Measurements from ENCODE around the gene MKRN2OS.

The MKRN2OS gene, protein sequence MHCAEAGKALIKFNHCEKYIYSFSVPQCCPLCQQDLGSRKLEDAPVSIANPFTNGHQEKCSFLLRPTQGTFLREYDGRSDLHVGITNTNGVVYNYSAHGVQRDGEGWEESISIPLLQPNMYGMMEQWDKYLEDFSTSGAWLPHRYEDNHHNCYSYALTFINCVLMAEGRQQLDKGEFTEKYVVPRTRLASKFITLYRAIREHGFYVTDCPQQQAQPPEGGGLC

DNA sequence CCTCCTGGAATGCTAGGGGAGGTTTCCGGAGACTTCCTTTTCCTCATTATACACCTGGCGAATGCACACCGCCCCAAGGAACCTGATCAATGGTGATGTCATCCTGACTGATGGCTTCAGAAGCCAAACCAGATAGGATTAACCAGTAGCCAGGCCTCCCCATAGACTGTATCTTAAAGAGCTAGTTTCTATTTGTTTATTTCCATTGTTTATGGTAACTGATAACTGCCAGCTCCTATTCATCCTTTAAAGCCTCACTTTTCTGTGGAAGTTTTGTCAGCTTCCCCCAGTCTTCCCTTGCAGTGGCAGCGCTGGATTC lies at the start of gene MKRN2OS:
Gene MKRN2OS (minus strand): TSS at position 27 of the 319 bp plus-strand sequence. CDS start 35 bp downstream, outside the sequence.
- Histone ChIP-seq H3K4me3 (ENCODE audit: low read length) (no peak within 1 kb of the TSS), H3K4me1 (ENCODE audit: low read length) (peaks cover 15% of the 10 kb centered on the region), H3K36me3 (replicated peaks; ENCODE audit: insufficient read depth, low read length) (no peaks in the 10 kb centered on the region; the same call in 1 of the 2 replicates), H3K27me3 (replicated peaks; ENCODE audit: insufficient read depth, low read length) (no peaks in the 10 kb centered on the region), H3K79me2 (ENCODE audit: low read length) (no peaks in the 10 kb centered on the region), H2AFZ (ENCODE audit: low read length) (no peak within 1 kb of the TSS), H3K9ac (ENCODE audit: low read length) (no peak within 1 kb of the TSS), H3K27ac (ENCODE audit: low read length) (no peak within 1 kb of the TSS), H3K9me3 (replicated peaks; ENCODE audit: insufficient read depth, low read length) (no peaks in the 10 kb centered on the region), H3F3A (ENCODE audit: insufficient read depth, low read length) (peaks cover 7% of the 10 kb centered on the region), H4K20me1 (ENCODE audit: insufficient read depth, low read length) (no peaks in the 10 kb centered on the region), H3K4me2 (ENCODE audit: low read depth, low read length) (no peak within 1 kb of the TSS), H3K9me2 (replicated peaks; ENCODE audit: insufficient read depth, low read length) (no peaks in the 10 kb centered on the region)
- TF ChIP-seq EZH2 (optimal IDR thresholded peaks at IDR 0.05; ENCODE audit: low read depth, low read length), result no peak
- TF ChIP-seq EZH2phosphoT487 (IDR thresholded peaks at IDR 0.05; ENCODE audit: low read length), result no peak
- TF ChIP-seq, protein P1, sequence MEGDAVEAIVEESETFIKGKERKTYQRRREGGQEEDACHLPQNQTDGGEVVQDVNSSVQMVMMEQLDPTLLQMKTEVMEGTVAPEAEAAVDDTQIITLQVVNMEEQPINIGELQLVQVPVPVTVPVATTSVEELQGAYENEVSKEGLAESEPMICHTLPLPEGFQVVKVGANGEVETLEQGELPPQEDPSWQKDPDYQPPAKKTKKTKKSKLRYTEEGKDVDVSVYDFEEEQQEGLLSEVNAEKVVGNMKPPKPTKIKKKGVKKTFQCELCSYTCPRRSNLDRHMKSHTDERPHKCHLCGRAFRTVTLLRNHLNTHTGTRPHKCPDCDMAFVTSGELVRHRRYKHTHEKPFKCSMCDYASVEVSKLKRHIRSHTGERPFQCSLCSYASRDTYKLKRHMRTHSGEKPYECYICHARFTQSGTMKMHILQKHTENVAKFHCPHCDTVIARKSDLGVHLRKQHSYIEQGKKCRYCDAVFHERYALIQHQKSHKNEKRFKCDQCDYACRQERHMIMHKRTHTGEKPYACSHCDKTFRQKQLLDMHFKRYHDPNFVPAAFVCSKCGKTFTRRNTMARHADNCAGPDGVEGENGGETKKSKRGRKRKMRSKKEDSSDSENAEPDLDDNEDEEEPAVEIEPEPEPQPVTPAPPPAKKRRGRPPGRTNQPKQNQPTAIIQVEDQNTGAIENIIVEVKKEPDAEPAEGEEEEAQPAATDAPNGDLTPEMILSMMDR (IDR thresholded peaks at IDR 0.05; ENCODE audit: low read length), result no peak
- DNase-seq, result no peak

DNA sequence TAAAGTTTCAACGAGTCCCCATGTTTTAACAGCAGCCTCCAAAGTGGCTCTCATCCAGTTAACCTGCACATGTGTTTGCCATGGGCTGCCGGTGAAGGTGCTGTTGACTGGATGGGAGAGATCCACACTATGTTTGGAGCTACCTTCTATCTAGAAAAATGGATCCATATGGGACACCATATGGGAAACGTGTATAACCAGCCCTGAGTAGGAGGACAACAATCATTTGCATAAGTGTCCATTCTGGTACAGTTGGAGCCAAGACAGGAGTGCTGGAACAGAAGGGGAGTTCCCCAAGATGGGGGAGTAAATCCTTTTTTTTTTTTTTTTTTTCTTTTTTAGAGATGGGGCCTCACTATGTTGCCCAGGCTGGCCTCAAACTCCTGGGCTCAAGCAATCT lies 48.2 kb upstream of the MKRN2OS start:
- Histone ChIP-seq H2AFZ (ENCODE audit: low read length) (no peak overlapping the region), H3K27me3 (replicated peaks; ENCODE audit: insufficient read depth, low read length) (no peaks in the 10 kb centered on the region), H3K36me3 (replicated peaks; ENCODE audit: insufficient read depth, low read length) (peaks cover 3% of the 10 kb centered on the region; the same call in 1 of the 2 replicates), H3K9ac (ENCODE audit: low read length) (no peak overlapping the region), H3K4me2 (ENCODE audit: low read depth, low read length) (no peak overlapping the region), H3K4me1 (ENCODE audit: low read length) (no peaks in the 10 kb centered on the region), H3F3A (ENCODE audit: insufficient read depth, low read length) (no peaks in the 10 kb centered on the region), H4K20me1 (ENCODE audit: insufficient read depth, low read length) (no peaks in the 10 kb centered on the region), H3K9me3 (replicated peaks; ENCODE audit: insufficient read depth, low read length) (no peaks in the 10 kb centered on the region), H3K79me2 (ENCODE audit: low read length) (peaks cover 25% of the 10 kb centered on the region; the same call in 1 of the 2 replicates), H3K9me2 (replicated peaks; ENCODE audit: insufficient read depth, low read length) (no peaks in the 10 kb centered on the region), H3K27ac (ENCODE audit: low read length) (no peak overlapping the region), H3K4me3 (ENCODE audit: low read length) (no peak overlapping the region)
- no peak for DNase-seq
- TF ChIP-seq EZH2 (optimal IDR thresholded peaks at IDR 0.05; ENCODE audit: low read depth, low read length) (no peak), EZH2phosphoT487 (IDR thresholded peaks at IDR 0.05; ENCODE audit: low read length) (no peak)
- TF ChIP-seq, protein P1 (IDR thresholded peaks at IDR 0.05; ENCODE audit: low read length), result no peak

DNA sequence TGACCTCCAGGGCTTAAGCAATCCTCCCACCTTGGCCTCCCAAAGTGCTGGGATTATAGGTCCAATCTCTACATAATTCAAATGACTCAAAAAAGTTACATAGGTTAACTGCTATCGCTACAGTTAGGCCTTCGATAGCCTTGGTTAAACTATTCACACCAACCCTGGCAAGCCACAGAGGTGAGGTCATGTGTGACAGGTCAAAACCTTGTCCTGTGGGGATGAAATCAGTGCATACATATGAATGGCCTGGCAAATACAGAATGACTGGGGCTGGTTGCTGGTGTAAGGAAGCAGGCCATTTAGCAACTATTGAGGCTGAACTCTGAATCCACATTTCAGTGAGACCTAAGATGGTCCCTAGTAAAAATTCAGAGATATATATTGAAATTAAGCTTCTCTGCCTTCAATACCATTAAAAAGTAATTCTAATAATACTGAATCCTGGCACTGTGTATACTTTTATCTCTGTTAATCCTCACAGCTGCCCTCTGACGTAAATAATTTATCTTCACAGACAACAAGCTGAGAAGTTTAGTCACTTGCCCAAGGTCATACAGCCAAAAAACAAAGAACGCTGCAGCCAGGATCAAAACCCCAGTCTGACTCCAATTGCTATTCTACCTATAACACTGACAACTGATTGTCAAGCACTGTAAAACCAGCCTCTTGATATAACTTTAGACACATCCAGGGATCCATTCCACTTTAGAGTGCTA lies 46.9 kb upstream of the MKRN2OS start:
- Histone ChIP-seq H3K27me3 (replicated peaks; ENCODE audit: insufficient read depth, low read length) (no peaks in the 10 kb centered on the region), H3F3A (ENCODE audit: insufficient read depth, low read length) (no peaks in the 10 kb centered on the region), H3K79me2 (ENCODE audit: low read length) (peaks cover 31% of the 10 kb centered on the region; the same call in 1 of the 2 replicates), H3K9me2 (replicated peaks; ENCODE audit: insufficient read depth, low read length) (no peaks in the 10 kb centered on the region), H2AFZ (ENCODE audit: low read length) (no peak overlapping the region), H3K4me1 (ENCODE audit: low read length) (no peaks in the 10 kb centered on the region), H4K20me1 (ENCODE audit: insufficient read depth, low read length) (no peaks in the 10 kb centered on the region), H3K9me3 (replicated peaks; ENCODE audit: insufficient read depth, low read length) (no peaks in the 10 kb centered on the region), H3K4me3 (ENCODE audit: low read length) (no peak overlapping the region), H3K4me2 (ENCODE audit: low read depth, low read length) (no peak overlapping the region), H3K36me3 (replicated peaks; ENCODE audit: insufficient read depth, low read length) (peaks cover 7% of the 10 kb centered on the region; the same call in 1 of the 2 replicates), H3K27ac (ENCODE audit: low read length) (no peak overlapping the region), H3K9ac (ENCODE audit: low read length) (no peak overlapping the region)
- TF ChIP-seq EZH2 (optimal IDR thresholded peaks at IDR 0.05; ENCODE audit: low read depth, low read length), result no peak
- TF ChIP-seq, protein P1 (IDR thresholded peaks at IDR 0.05; ENCODE audit: low read length), result no peak
- TF ChIP-seq EZH2phosphoT487 (IDR thresholded peaks at IDR 0.05; ENCODE audit: low read length), result no peak
- no peak for DNase-seq
